ENCODE data around the gene POLR3H.

DNA sequence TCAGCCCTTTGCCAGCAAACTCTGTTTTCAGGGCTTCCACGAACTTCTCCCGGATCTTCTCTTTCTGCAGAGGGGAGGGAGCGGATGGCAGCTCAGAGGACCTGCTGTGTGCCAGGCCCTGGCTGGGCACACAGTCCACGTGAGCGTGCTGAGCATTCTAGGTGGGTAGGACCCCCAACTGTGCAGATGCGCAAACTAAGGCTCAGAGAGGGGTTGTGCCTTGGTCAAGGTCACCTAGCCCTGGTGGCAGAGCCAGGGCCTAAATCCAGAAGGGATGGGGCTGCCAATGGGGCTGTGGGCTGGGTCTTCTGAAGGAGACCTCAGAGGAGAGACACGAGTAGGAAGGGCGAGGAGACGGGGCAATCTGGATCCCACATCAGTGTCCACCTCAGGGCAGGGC, 34.5 kb upstream of the POLR3H start:
- TF ChIP-seq GATA2 (IDR thresholded peaks at IDR 0.05; ENCODE audit: low read depth, low read length), result no peak
- TF ChIP-seq GATA3 (IDR thresholded peaks at IDR 0.05; ENCODE audit: low read depth, low read length), result no peak

All from SH-SY5Y (cell line).